Suppressor macrophage treated with lipopolysaccharide for 1 hour (primary cell): ENCODE results near the gene SBK2.
"Not testable (repeated sequence)": the region's sequence is repeated elsewhere in the genome, so short reads cannot be mapped to it uniquely, and the experiment has no call there.

Source experiments
- DNase-seq, 3 donors: peaks; one replicate each; pipeline ENCODE4 v3.0.0-alpha.2; 2020 to 2022

SBK2 gene

DNA sequence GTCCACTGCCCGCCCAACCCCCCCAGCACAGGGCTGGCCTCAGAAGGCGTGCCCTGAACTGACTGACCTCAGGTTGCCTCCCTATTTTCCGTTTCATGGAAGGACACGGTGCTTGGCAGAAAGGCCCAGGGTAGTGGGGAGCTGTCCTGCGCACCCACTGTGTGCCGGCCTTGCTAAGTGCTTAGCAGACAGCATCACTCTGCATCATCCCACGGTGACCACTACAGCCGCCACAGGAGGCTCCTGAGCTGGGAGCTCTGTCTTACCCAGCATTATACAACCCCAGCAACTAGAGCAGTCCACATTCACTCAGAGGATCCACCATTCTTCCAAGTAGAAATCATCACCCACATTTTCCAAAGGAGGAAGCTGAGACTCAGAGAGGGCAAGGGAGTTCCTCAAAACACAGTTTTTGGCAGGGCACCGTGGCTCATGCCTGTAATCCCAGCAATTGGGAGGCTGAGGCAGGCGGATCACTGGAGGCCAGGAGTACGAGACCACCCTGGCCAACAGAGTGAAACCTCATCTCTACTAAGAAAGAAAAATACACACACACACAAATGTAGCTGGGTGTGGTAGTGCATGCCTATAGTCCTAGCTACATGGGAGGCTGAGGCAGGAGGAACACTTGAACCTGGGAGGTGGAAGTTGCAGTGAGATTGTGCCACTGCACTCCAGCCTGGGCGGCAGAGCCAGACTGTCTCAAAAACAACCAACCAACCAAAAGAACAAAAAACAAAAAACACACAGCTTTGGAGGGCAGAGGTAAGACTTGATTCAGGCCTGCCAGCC, 1.6 kb downstream of the SBK2 start:
- DNase-seq: peak; percentile 51 to 55 (median 51)

DNA sequence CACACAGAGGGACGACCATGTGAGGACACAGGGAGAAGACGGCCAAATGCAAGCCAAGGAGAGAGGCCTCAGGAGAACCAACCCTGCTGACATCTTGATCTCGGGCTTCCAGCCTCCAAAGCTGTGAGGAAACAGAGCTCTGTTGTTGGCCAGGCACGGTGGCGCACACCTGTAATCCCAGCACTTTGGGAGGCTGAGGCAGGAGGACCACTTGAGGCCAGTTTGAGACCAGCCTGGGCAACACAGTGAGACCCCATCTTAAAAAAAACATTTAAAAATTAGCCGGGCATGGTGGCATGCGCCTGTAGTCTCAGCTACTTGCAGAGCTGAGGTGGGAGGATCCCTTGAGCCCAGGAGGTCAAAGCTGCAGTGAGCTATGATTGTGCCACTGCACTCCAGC, 2.7 kb downstream of the SBK2 start:
- not testable (repeated sequence) for DNase-seq

DNA sequence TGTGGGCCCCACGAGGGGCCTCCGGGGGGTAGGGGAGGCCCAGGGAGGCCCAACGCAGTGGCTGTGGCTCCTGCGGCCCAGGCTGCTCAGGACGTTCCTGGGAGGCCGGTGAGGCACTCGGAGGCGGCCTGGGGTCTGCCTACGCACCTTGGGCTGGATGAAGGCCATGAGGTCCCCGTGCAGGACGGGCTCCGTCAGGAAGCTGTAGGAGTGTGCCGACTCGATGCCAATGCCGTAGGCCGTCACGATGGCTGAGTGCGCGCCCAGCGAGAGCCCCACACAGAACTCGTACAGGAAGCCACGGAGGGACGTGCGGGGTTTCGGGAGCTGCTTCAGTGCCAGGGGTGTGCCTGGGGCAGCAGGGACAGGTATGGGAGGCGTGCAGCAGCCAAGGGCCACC, 5.9 kb downstream of the SBK2 start:
- DNase-seq: no peak

DNA sequence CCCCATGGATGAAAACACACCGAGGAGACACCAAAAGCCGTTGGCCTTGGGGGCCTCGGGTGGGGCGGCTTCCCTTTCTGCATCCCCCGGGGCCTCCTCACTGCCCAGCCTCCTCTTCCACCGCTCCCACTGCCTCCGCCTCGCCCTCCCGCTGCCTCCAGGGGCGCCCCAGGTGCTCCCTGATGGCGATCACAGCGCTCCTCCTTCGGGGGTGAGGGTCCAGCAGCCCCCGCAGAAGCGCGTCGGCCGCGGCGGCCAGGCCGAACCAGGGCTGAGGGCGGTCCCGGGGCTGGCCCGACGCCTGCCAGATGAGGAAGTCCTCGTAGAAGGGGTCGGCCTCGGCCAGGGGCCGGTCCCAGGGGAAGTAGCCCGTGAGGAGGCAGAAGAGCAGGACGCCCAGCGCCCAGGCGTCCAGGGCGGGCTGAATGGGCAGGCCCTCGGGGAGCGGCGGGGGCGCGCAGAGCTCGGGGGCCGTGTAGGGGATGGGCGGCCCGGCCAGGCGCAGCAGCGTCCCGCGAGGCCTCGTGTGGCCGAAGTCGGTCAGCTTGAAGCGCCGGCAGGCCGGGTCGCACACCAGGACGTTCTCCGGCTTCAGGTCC, 7.2 kb downstream of the SBK2 start:
- no peak for DNase-seq

DNA sequence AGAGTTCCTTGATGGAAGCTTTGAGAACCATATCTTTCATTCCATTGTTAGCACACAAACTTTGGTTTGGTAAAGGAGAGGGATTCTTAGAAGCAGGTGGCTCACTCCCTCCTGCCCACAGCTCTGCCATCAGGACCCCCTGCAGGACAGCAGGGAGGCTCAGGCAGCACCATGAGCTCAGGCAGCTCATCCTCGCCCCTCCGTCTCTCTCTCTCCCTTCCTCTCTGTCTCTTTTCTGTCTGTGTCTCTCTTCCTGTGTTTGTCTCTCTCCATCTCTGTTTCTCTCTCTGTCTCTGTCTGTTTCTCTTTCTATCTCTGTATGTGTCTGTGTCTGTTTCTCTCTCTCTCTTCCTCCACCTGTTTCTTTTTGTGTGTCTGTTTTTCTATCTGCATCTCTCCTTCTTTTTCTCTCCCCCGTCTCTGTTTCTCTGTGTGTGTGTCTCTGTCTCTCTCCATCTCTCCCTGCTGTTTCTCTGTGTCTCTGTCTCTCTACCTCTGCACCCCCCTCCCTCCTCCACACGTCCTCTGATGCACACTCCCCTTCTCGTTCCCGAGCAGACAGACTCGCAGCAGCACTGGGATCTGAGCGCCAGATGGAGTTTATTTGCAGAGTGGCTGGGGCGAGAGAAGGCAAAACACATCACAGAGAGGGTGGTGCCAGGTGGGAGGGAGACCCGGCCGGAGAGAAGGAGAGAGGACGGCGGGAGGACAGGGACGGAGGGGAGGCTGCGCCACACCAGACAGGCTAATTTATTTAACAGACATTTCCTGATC, 8.7 kb downstream of the SBK2 start:
- DNase-seq: no peak

DNA sequence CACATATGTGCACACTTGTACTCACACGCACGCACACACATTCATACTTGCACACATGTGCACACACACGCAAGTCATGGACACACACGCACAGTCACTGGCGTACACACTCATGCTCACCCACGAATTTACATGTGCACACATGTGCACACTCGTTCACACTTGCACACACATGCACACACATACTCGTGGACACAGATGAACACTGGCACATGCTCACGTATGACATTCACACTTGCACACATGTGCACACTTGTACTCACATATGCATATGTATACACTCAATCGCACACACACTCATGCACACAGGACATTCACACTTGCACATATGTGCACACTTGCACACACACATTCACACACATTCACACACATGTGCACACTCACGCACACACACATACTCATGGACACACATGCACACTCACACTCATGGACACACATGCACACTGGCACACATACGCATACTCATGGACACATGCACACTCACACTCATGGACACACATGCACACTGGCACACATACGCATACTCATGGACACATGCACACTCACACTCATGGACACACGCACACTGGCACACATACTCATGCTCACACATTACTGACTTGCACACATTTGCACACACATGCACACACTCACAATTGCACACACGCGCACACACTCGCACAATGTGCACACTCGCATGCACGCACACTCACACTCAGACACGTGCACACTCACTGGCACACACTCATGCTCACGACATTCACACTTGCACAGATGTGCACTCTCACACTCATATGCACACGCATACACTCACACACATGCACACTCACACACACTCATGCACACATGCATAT, 9.5 kb downstream of the SBK2 start:
- no peak for DNase-seq

DNA sequence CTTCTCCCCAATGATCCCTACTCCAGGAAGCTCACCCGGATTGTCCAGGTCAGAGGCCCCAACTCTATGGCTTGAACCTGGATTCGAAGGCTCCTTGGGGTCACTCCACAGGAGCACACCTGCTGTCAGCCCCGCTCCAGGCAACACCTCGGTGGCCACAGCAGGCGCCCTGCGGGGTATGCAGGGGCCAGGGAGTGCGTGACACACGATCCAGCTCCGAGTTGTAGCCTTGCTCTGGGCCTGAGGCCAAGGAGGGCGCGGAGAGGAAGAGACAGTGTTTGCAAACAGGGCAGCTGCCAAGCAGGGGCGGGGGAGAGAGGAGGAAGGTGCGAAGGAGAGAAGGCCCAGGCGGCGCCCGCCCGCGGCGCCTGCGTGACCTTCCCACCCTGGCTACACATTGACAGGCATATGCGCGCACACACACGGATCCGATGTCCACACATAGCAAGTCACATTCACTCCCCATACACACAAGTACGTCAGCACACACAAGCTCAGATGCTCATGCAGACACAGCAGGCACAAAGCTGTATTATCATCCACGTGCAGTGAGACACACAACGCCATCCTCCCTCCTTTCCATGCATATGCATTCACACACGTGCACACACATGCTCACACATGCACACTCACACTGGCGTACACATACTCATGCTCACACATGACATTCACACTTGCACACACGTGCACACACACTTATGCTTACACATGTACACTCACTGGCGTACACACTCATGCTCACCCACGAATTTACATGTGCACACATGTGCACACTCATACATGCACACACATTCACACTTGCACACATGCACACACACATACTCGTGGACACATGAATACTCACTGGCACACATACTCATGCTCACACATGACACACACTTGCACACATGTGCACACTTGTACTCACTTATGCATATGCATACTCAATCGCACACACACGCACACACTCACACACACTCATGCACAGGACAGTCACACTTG, 10.4 kb downstream of the SBK2 start:
- peak in 2 of 3 donors; percentile 14 to 22 for DNase-seq

DNA sequence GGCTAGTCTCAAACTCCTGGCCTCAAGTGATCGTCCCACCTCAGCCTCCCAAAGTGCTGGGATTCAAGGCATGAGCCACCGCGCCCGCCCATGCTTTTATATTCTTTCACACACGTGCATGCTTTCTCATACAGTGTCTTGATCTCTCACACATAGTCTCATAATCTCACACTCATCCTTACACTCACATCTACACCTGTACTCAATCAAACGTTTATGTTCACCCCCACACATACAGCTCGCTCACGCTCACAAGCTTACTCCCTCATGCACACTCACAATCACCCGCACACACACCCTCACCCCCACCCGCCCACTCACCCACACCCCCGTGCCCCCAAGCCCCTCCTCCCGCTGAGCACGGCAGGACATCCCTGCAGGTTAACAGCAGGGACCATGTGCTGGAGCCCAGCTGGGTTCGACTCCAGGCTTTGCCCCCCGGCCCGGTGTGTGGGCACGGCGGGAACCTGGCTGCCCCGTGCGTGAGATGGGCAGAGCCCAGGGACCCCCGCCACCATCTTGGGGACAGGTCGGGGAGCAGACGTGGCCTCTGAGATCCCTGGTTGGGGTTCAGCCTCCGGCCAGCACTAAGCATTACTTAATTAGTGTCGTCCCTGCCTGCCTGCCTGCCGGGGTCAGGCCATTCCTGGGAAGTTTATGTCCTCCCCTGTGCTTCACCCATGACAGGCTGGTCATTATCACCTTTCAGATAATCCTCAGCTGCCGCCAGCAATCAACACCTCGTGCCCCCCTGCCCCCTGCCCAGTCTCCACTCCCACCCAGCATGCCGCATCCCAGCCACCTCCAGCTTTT, 11.4 kb downstream of the SBK2 start:
- no peak for DNase-seq

DNA sequence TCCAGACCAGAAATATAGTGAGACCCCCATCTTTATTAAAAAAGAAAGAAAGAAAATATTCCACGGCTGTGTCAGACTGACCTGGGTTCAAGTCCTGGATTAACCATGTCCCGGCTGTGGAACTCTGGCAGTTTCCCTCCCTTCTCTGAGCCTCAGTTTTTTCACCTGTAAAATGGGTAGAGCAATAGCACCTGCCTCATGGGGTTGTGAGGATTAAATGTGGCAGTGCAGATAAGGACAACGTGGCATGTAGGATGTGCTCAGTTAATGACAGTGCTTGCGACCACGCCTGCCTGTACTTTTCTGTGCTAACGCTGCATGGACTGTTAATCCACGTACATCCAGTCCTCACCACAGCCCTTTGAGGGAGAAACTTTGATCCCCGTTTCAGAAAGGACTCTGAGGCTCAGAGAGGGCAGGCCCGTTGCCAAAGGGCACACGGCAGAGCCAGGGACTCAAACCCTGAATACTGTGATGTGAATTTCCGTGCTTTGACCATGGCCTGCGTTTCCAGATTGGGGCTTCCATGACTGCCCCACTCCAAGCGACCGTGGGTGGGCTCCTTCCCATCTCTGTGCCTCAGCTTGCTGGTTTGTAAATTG, 16.1 kb downstream of the SBK2 start:
- no peak for DNase-seq

DNA sequence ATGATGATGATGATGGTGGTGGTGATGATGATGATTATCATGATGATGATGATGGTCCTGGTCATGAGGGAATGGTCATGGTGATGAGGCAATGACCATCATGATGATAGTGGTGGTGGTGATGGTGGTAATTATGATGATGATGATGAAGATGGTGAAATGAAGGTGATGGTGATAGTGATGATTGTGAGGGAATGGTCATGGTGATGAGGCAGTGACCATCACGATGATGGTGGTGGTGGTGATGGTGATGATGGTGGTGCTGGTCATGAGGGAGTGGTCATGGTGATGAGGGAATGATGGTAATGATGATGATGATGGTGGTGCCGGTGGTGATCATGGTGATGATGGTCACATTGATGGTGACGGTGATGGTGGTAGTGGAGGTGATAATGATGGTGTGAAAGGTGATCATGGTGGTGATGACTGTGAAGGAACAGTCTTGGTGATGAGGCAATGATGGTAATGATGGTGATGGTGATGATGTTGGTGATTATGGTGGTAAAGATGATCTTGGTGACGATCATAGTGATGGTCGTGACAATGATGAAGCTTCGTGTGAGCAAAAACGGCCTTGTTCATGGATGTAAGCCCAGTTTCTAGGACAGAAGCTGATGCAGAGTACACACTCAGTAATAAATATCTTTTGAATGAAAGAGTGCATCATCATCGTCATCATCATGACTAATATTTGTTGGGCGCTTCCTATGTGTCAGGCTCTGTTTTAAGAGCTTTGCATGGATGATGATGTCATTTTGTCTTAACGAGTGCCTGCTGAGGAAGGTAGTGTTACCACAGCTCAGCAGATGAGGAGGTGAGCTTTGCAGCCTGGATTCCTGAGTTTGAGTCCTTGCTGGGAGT, 17.3 kb downstream of the SBK2 start:
- DNase-seq: peak; percentile 61 to 88 (median 77)

DNA sequence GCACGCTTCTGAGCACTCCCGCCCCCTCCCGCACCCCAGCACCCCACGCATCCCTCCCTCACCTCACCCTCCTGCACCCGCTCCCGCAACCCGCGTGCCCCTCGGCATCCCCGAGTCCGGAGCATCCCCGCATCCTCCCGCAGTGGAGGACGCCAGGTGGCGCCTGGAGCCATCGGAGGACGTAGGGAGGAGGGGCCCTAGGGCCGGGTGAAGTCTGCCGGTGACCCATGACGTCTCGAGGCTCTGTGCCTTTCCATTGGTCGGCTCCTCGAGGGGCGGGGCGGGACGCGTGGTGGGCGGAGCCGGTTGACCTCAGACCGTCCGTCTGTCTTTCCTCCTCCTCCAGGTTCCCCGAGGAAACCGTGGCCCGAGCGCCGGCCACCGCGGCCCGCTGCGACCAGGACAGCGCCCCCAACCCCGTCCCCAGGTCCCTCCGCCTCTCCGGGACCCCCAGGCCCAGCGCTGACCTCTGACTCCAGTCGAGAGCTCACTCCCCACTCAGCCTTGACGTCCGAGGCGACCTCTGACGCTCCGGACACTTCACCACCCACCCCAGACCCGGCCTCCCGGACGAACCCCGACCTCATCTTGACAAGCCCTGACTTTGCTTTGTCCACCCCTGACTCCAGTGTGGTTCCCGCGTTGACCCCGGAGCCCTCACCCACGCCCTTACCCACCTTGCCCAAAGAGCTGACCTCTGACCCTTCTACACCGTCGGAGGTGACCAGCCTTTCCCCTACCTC, 19.9 kb downstream of the SBK2 start:
- DNase-seq: peak; percentile 95 to 98 (median 97)

DNA sequence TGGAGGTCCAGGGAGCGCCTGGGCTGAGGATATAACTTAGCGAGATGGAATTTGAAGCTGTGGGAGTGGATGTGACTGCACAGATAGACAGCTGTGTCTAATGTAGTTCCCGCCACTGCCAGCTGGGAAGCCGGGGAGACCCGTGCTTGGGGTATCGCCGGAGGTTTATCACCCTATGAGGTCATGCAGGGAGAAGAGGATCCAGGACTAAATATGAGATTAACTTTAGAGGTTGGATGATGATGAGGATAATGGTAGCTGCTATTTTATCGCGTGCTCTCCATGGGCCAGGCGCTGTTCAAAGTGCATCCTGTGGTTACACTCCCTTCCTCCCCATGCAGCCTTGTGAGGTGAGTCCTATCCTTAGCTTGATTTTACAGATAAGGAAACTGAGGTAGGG, 28.8 kb downstream of the SBK2 start:
- no peak for DNase-seq

DNA sequence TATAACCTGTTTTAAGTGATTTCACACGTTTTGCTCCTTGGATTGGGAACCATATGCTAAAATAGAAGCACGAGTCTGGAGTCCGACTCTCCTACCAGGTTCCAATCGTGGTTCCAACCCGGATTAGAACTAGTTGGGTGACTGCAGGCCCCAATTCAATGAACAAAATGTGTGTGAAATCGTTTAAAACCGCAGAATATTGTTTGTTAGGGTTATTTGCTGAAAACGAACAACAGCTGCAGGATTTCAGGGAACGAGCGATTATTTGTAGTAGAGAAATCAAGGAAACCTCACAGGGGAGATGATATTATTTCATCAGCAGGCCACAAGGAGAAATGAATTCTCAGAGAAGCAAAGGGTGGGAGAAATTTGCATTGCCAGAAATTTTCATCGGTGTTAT, 32.0 kb downstream of the SBK2 start:
- DNase-seq: no peak

DNA sequence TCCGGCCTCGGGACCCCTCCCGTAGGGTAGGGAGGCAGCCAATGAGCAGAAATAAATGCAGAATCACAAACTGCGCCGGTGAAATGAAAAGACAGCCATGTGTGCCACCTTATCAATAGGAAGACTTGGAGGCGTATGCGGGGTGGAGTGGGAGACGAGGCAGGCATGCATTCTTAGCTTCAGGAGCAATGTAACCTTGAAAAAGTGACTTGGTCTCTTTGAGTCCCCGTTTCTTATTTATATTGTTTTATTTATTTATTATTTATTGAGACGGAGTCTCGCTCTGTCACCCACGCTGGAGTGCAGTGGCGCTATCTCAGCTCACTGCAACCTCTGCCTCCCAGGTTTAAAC, 32.7 kb downstream of the SBK2 start:
- DNase-seq: no peak

DNA sequence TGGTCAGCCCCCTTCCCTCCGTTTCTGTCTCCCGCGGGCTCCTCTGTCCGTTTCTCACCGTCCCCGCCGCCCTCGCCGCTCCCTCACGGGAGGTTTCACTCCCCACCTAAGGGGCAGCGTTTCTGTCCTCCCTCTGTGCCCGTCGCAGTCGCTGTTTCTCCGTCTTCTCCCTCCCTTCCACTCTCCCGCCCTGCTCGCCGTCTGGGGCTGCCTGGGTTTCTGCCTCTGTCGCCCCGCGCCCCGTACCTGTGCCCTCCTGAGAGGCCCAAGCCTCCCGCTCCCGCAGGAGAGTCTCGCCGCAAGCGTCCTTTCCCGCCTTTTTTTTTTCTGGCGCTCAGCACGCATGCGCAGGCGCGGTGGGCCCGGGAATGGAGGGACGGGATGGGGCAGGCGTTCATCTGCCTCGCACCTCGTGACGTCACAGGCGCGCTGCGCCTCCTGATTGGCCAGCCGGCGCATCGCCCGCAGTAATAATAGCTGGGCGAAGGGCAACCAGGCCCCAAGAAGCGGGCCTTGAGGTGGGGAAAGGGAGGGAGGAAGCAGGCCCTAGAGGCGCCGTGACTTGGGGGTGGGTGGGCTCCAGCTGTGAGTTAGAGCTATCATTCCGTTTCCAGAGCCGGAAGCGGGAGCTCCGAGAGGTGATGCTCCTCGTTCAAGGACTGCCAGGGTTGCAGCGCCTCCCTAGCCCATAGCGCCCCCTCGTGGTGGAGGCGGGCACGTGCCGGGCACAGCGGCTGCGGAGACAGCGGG, 33.3 kb downstream of the SBK2 start:
- peak; percentile 95 to 97 (median 96) for DNase-seq

DNA sequence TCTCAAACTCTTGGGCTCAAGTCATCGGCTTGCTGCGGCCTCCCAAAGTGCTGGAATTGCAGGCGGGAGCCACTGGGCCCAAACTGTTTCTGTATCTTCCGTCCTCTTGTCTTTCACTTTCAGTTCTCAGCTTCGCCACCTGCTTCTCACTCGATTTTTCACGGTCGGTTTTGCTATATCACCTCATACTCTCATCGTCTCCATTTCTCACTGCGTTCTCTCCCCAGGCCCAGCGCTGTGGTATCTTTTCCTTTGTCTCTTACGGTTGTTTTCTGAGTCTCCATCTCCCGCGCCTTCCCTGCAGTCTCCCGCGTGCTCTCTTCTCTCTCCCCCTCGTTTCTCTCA, 33.8 kb downstream of the SBK2 start:
- no peak for DNase-seq

DNA sequence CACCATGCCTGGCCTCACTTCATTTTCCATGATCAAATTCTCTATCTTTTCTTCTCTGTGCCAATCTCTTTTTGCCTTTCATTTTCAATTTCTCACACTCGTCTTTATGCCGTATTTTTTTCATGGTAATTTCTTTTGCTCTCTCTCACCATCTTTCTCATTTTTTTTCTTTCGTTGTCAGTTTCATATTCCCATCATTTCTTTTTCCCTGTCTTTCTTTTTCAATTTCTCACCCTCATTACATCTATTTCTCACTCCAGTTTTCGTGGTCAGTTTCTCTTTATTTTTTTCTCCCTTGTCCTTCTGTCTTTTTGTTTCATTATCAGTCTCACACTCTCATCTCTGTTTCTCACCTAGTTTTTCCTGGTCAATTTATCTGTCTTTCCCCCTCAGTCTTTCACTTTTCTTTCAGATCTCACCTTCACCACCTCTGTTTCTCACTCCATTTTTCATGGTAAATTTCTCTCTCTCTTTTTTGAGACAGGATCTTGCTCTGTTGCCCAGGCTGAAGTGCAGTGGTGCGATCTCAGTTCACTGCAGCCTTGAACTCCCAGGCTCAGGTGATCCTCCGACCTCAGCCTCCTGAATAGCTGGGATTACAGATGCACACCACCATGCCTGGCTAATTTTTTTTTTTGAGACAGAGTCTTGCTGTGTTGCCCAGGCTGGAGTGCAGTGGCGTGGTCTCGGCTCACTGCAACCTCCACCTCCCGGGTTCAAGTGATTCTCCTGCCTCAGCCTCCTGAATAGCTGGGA, 34.6 kb downstream of the SBK2 start:
- DNase-seq: no peak
